Activated CD4-positive, alpha-beta T cell treated with anti-CD3 and anti-CD28 coated beads, Interleukin-2, amount 50 U/mL, for 48 hours (primary cell): ENCODE measurements around the gene SLC19A1.
"Not testable (repeated sequence)": the region's sequence is repeated elsewhere in the genome, so short reads cannot be mapped to it uniquely, and the experiment has no call there.

Source experiments
- DNase-seq, 2 experiments: peaks; one replicate each; pipeline ENCODE4 v3.0.0-alpha.2; 2020

SLC19A1 gene

GRCh38 chr21:45504021-45504515, 38.2 kb downstream of the SLC19A1 start:
- DNase-seq = no peak

- not testable (repeated sequence) for DNase-seq
Observed at GRCh38 chr21:45503226-45503625, 39.0 kb downstream of the SLC19A1 start.

GRCh38 chr21:45502600-45502999, 39.6 kb downstream of the SLC19A1 start:
- DNase-seq = no peak

DNA sequence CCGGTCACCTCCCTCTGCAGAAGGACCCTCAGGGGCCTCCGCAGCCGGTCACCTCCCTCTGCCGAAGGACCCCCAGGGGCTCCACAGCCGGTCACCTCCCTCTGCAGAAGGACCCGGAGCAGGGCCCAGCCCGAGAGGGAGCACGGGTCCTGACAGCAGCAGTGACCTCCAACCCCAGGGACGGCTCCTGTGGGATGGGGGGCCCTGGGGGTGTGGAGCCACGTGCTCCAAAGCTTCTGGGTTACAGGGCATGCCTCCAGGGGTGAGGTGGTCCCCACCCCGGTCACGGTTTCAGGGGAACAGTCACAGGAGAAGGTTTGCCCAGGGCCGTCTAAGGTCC, 40.3 kb downstream of the SLC19A1 start:
- DNase-seq = no peak

DNA sequence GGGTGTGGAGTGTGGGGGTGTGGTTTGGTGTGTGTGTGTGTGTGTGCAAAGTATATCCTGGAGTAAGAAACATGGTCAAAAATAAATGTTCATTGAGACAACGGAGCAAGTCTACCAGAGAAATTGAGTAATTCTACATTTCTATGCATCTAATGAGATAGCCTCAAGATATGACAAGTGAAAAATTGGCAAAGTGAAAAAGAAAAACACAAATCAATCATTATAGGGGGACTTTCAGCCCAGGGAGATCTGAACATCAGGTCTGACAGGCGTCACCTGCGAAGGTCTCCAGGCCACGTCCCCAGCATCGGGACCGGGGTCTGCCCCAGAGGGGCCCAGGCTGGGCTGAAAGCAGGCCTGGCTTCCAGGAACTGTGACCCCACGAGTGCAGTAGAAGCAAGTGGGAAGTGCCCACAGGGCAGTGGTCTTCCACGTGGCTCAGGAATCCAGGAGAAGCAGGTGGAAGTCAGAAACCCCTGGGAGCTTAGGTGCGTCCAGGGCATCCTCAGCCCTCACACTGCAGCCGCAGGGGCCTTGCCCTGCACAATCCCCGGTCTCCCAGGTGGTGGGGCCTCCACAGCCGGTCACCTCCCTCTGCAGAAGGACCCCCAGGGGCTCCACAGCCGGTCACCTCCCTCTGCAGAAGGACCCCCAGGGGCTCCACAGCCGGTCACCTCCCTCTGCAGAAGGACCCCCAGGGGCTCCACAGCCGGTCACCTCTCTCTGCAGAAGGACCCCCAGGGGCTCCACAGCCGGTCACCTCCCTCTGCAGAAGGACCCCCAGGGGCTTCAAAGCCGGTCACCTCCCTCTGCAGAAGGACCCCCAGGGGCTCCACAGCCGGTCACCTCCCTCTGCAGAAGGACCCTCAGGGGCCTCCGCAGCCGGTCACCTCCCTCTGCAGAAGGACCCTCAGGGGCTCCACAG, 40.9 kb downstream of the SLC19A1 start:
- DNase-seq = not testable (repeated sequence)

DNA sequence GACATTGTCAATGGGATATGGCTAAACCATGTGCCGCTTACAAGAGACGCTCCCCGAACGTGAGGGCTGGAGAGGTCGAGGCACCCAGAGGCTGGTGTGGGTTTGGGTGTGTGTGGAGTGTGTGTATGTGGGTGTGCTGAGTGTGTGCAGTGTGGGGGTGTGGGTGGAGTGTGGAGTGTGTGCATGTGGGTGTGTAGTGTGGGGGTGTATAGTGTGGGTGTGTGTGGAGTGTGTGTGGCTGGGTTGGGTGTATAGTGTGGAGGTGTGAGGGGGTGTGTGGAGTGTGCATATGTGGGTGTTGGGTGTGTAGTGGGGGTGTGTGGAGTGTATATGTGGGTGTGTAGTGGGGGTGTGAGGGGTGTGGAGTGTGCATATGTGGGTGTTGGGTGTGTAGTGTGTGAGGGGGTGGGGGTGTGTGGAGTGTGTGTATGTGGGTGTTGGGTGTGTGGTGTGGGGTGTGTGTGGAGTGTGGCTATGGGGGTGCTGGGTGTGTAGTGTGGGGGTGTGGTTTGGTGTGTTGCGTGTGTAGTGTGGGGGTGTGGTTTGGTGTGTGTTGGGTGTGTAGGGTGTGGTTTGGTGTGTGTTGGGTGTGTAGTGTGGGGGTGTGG, 42.2 kb downstream of the SLC19A1 start:
- DNase-seq = no peak

GRCh38 chr21:45499201-45499750, 43.0 kb downstream of the SLC19A1 start:
- DNase-seq = no peak

DNA sequence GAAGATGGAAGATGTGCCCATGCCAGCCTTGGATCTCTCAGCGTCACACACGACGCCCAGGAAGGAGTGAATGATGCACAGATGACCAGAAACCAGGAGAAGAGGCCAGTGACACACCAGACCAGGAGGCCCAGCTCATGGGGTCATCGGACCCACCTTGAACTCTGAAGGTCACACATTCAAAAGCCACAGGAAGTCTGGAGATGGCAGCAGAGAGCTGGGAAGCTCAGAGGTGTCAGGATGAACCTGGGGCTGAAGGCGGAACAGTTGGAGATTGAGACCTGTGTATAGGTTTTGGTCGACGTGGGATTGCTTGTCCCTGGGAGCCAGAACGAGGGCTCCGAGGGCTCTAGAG, 43.6 kb downstream of the SLC19A1 start:
- DNase-seq = no peak

GRCh38 chr21:45497846-45498645, 44.2 kb downstream of the SLC19A1 start:
- DNase-seq = no peak

DNA sequence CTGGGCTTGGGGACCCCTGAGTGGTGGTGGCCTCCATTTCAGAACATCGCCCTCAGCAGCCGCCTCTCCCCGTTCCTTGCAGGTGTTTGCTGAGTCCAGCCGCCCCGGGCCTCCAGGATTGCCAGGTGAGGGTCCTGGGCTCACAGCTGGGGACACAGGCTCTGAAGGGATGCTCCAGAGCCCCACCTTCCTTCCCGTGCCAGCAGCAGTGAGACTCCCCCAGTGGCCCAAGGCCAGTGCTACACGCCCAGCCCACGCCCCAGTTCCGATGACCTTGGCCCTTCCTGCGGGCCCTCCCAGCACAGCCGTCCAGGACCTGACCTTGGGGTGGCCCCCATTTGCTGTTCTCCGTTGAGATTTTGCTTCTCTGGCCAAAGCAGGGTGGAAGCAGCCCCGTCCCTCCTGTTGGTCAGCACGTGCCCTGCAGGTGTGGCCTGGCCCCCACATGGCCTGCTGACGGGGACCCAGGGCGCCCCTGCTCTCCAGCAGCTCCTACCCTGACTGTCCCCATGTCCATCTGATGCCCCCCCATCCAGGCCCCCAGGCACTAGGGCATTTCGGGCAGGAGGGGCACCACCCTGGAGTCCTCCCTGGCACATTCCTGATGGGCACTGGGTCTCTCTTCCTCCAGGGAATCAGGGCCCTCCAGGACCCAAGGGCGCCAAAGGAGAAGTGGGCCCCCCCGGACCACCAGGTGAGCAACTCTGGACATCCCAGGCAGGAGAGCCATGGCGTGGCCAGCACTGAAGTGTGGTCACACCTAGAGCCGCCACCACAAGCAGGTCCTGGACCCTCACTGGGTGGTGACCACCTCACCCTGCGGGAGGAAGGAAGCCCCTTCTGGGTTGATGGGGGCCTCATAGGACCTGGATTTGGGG, 45.0 kb downstream of the SLC19A1 start:
- no peak for DNase-seq

GRCh38 chr21:45496151-45496967, 45.9 kb downstream of the SLC19A1 start:
- DNase-seq = no peak

DNA sequence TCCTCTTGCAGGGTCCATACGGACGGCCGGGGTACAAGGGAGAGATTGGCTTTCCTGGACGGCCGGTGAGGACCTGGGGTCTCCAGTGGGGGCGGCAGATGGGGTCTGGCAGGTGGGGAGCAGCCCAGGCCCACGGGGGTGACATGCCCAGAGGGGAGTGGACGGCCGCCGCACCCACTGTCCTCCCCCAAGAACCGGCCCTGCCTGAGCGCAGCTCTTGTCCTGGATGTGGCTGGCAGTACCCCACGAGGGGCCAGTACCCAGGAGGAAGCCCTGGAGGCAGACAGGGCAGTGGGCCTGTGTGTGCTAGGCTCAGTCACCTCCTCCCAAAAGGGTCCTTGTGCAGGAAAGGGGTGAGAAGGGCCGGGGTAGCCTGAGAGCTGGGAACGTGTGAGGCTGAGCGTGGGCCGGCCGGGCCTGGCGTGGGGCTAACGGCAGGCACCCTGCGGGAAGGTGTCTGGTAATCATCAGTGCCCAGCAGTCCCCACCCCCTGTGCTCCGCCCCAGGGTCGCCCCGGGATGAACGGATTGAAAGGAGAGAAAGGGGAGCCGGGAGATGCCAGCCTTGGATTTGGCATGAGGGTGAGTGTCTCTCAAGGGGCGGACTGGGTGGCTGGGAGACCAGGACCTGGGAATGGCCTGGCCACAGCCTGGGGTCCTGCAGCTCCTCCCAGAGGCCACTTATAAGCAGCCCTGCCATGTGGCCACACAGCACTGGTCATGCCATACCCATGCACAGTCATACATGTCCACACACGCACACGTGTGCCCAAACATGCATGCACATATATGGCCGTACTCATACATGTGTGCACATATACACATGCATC, 47.2 kb downstream of the SLC19A1 start:
- no peak for DNase-seq

DNA sequence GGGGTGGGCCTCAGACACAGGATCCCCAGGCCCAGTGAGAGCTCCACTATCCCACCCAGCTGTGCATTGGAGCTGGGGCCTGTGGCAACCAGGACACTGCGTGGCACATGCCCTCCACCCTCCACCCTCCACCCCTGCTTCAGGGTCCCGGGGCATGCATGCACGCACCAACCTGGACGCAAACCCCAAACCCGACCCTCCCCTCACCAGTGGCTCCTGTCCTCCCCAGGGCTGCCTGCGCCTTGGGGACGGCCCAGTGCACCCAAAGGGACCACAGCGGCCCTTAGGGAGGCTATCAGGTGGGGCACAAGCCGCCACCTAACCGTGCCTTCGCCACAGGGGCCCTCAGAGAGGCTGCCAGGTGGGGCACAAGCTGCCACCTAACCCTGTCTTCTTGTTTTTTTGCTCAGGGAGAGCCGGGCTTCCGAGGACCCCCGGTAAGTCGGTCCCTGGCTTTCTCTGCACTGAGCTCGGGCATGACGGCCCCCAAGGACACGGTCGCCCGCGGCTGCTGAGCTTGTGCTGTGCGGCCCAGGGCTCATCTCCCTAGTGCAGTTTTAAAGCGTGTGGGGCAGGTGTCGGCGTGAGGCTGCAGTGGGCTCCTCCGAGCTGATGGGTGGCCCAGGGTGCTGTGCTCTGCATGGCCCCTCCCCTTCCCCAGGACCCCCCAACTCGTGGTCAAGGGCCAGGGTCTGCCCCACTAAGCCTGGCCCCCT, 47.9 kb downstream of the SLC19A1 start:
- DNase-seq = no peak

DNA sequence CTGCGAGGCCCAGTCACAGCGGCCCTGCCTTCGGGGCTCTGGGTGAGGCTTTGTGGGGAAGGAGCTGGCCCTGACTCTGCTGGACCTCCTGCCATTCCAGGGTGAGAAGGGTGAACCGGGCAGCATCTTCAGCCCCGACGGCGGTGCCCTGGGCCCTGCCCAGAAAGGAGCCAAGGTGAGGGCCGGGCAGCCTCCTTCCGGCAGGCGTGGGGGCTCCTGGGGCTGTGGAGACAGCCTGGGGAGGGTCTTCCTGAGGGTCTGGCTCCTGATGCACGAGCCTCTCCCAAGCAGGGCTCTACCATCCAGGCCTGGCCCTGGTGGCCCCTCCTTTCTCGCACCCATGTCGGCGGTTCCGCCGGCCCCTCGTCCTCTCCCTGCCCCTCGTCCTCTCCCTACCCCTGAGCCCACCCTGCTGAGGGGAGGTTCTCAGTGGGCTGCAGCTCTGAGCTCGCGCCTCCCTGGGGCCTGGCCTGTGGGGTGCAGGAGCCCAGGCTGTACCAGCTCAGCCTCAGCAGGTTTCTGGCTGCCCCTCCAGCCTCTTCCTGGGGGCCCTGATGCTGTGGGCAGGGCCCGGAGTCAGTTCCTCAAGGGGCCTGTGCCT, 48.7 kb downstream of the SLC19A1 start:
- DNase-seq = no peak

- no peak for DNase-seq
Observed at GRCh38 chr21:45492765-45493164, 49.5 kb downstream of the SLC19A1 start.

- no peak for DNase-seq
Observed at GRCh38 chr21:45491623-45492022, 50.6 kb downstream of the SLC19A1 start.

- DNase-seq = no peak
Observed at GRCh38 chr21:45491056-45491455, 51.2 kb downstream of the SLC19A1 start.

DNA sequence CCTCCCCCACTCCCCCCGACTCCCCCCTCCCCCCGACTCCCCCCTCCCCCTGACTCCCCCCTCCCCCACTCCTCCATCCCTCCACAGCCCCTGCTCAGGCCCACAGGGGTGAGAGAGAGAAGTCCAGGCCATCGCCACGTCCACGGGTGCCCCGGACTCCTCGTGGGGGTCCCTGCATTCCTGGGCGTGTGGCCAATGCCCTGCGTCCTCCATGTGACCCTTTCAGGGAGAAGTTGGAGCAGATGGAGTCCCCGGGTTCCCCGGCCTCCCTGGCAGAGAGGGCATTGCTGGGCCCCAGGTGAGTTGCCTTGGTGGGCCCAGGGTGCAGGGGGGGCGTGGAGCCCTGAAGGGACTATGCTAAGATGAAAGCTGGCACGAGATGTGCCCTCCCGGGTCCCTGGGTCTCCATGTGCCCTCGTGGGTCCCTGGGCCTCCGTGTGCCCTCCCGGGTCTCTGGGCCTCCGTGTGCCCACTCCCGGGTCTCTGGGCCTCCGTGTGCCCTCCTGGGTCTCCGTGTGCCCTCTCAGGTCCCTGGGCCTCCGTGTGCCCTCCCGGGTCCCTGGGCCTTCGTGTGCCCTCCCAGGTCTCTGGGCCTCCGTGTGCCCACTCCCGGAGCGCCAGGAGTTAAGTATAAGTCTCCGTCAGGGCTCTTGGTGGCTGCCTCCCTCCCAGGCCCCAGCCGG, 52.0 kb downstream of the SLC19A1 start:
- DNase-seq = no peak

GRCh38 chr21:45489722-45489982, 52.6 kb downstream of the SLC19A1 start:
- DNase-seq = no peak
